Astrocyte (in vitro differentiated cells and primary cell): Measurements from ENCODE around the gene MYCN.

Experiments
- CTCF ChIP-seq: IDR thresholded peaks from 2 replicates; pipeline ENCODE4 v1.5.1; 2011; ENCODE audit warnings: low read depth, mild to moderate bottlenecking, inconsistent platforms, low read length, moderate library complexity; ENCODE audit not compliant: insufficient read depth
- EZH2 ChIP-seq: IDR thresholded peaks from 2 replicates; pipeline ENCODE4 v1.6.1; 2012; ENCODE audit warnings: mild to moderate bottlenecking, low read length, inconsistent platforms; ENCODE audit not compliant: insufficient read depth

- TF ChIP-seq CTCF (no peak), EZH2 (no peak)
Measured at GRCh38 chr2:15930589-15931318, 9.6 kb upstream of the MYCN start.
